AG08396 (cell line): ENCODE measurements around the gene CPEB1.
"Not testable (repeated sequence)": the region's sequence is repeated elsewhere in the genome, so short reads cannot be mapped to it uniquely, and the experiment has no call there.

Experiments
- DNase-seq: peaks from one replicate; pipeline ENCODE4 v3.0.0; 2012; ENCODE audit warnings: low spot score, mixed read lengths

Gene CPEB1

DNA sequence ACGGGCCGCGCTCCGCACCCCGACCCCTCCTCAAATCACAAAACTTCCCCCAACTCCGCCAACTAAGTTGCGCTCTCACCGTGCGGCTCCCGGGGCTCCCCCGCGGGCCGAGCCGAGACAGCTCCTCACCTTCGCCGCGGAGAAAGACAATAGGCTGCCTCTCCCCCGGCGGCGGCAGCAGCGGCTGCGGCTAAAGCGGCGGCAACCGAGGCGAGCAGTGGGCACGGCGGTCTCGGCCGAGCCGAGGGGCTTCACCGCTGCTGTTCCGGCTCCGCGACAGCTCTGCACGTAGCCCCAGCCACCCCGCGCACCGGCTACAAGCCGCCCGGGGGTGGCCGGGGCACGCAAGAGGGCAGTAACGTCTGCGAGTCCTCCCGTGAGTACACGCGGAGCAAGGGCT is 133.6 kb downstream of the CPEB1 start:
- DNase-seq: not testable (repeated sequence)

DNA sequence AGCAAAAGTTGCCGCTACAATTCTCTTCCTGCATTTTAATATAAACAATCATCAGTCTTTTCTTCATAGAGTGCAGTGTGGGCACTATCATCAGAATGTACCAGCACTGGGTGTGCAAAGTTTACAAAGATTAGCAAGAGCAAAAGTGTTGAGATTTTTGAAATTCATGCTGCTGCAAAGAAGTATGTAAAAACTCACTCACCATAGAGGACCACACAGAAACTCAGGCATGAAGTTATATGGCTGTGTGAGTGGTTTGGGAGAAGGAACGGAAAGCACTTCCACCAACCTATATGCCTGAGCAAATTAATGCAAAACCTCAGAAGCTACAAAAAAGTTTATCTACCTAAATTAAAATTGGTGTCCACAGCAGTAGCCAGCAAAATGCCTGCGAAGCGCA is 139.5 kb downstream of the CPEB1 start:
- DNase-seq: peak; percentile 2

DNA sequence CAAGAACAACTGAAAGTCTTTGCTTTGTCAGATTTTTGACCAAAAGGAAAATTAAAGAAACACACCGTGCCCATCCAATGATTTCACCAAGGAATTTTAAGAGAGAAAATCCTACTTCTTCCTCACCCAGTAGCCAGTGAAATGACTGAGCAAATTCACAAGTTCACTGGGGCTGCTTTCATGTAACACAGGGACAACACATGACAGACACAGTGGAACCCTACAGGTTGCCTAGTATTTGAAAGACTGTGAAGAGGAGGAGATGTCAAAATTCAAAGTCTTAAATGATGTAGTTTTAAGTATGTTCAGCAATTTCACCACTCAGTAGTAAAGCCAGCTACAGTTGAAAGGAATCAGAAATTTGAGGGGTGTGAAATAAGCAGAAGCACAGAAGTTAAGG is 140.1 kb downstream of the CPEB1 start:
- DNase-seq: not testable (repeated sequence)

DNA sequence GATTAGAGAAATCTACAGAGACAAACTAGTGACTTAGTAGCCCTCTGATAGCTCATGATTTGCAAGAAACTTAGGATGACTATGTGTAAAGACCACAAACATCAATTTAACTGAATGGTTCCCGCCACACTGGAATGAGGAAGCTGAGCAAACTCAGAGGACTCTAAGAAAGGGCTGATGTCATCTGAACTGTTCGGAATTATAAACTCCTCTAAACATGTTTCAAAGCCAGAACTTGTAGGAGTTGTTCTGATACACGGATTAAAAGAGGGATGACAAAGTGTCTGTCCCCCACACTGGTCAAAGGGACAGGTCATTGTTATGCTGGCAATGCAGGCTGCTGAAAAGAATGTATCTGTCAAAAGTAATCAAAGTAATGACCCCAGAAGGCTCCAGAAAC is 141.3 kb downstream of the CPEB1 start:
- not testable (repeated sequence) for DNase-seq

DNA sequence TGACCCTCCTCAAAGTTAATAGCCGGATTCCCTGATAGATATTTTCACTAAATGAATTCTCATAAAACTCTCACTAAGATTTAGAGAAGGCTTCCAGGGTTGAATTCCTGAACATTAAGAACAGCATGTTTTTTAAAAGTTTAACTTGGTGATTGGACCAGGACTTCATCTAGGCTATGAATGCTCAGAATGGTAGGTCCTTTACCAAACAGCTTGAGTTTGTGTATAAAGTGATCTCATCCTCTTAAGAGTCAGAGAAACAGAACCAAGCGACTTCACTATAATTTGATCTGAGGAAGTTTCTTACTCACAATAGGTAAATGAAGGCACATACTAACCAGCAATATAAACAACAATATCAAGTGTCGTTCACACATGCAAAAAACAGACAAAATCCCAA is 143.1 kb downstream of the CPEB1 start:
- DNase-seq: not testable (repeated sequence)

DNA sequence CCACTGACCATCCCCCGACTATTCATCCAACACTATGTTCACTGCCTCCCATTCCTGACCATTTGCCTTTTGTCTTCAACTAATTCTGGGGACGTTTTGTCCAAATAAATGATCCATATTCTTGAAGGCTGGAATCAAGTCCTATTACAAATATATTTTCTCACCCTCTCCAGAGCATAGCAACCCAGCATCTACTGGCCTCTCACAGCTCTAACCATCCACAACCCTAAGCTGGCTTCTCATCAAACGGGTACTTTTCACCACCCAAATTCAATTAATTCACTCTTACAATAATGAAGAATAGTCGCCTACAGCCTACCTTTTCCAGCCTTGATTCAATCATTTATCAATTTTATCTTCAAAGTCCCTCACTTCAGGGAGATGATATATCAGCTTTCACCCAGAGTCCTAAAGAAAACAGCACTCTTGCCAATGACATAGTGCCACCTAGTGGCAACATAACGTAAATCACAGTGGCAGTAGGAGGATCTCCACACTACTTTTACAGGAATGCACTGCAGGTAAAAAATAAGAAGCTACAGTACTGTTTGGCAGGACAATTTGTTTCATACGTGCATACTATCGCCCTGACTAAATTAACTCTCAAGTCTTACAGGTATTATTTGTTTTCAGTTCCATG is 144.3 kb downstream of the CPEB1 start:
- not testable (repeated sequence) for DNase-seq

DNA sequence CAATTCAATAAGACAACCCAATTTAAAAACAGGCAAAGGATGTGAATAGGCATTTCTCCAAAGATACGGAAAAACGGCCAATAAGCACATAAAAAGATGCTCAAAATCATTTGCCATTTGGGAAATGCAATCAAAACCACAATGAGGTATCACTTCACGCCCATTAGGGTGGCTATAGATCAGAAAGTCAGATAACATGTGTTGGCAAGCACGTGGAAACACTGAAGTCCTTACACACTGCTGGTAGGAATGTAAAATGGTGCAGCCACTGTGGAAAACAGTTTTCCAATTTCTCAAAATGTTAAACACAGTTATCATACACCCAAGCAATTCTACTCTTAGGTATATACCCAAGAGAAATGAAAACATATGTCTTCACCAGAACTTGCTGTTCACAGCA is 146.4 kb downstream of the CPEB1 start:
- DNase-seq: not testable (repeated sequence)

DNA sequence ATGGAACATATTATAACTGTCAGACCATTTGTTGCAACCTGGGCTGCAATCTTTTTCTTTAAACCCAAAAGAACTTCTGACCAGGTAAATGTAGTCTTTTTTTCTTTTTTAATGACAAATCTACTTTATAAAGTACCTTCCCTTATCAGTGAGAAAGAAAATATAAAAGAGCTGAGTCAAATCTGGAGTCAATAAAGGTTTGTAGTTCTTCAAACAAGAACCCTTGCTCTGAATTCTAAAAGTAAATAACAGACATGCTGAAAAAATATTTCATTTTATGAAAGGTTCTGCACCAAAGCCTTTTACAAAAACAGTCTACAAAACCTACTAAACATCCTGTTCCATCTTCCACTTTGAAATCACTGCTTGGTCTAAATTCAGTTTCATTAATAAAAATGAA is 149.2 kb downstream of the CPEB1 start:
- DNase-seq: not testable (repeated sequence)
